GM10266 (cell line): ENCODE data around the gene PPA2.
"Not testable (repeated sequence)": the region's sequence is repeated elsewhere in the genome, so short reads cannot be mapped to it uniquely, and the experiment has no call there.

Experiments
- DNase-seq: peaks from one replicate; pipeline ENCODE4 v3.0.0; 2012; ENCODE audit errors: extremely low spot score
- TF ChIP-seq, protein P1 (sequence below): IDR thresholded peaks from 2 replicates; pipeline ENCODE4 v1.5.1; 2012; ENCODE audit warnings: mild to moderate bottlenecking, low read depth; ENCODE audit not compliant: control insufficient read depth, insufficient read depth; ENCODE audit errors: missing control alignments

PPA2 gene

DNA sequence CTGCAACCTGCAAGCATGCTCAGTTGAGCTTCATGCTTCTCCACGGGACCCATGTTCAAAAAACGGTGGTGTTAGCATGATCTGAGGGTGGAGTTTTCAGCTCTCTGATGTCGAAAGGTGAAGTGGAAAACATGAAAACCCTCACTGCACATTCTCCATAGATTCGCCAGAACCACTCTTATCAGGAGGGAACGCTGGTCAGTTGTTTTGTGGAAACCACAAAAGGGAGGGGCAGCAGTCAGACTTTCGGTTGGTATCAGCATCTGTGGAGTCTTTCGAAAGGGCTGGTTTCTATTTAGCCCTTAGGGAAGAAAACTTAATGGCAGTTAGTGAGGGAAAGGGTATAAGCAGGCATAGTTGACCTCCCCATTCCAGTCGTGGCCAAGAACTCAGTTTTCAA, 12.6 kb downstream of the PPA2 start:
- DNase-seq: no peak
- TF ChIP-seq, protein P1, sequence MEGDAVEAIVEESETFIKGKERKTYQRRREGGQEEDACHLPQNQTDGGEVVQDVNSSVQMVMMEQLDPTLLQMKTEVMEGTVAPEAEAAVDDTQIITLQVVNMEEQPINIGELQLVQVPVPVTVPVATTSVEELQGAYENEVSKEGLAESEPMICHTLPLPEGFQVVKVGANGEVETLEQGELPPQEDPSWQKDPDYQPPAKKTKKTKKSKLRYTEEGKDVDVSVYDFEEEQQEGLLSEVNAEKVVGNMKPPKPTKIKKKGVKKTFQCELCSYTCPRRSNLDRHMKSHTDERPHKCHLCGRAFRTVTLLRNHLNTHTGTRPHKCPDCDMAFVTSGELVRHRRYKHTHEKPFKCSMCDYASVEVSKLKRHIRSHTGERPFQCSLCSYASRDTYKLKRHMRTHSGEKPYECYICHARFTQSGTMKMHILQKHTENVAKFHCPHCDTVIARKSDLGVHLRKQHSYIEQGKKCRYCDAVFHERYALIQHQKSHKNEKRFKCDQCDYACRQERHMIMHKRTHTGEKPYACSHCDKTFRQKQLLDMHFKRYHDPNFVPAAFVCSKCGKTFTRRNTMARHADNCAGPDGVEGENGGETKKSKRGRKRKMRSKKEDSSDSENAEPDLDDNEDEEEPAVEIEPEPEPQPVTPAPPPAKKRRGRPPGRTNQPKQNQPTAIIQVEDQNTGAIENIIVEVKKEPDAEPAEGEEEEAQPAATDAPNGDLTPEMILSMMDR: no peak

DNA sequence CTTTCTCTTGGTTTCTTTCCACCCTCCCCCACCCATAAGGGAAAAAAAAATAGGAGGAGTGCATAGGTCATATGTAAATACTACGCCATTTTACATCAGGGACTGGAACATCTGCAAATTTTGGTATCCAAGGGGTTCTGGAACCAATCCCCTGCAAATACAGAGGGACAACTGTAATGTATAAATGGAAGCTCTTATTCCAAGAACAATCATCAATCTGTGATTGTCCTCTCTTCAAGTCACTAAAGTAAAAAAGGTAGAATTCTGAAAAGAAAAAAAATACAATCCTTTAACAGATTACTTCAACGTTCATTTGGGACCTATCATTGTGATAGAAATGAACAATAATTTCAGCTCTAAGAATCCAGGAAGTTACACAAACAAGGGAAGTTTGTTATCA, 13.6 kb downstream of the PPA2 start:
- TF ChIP-seq, protein P1: no peak
- DNase-seq: no peak

DNA sequence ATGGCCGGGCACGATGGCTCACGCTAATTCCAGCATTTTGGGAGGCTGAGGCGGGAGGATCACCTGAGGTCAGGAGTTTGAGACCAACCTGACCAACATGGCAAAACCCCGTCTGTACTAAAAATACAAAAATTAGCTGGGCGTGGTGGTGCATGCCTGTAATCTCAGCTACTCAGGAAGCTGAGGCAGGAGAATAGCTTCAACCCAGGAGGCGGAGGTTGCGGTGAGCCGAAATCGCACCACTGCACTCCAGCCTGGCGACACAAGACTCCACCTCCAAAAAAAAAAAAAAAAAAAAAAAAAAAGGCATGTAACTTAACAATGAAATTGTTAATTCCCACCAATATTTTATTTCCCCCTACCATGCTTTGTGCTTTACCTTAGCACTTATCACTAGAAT, 15.3 kb downstream of the PPA2 start:
- DNase-seq: not testable (repeated sequence)

DNA sequence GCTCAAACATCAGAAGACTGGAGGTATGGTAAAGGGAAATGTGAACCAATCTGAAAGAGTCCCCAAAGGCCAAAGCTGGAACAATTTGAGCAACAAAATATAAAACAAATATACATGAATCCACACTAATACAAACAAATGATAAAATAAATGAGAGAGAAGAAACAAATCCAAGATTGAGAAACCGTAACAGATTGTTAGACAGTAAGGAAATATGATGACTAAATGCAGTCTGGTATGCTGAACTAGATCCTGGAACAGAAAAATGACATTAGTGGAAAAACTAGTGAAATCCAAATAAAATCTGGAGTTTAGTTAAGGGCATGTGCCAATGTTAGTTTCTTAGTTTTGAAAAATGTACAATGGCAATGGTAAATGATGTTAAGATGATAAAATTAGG, 15.9 kb downstream of the PPA2 start:
- TF ChIP-seq, protein P1: no peak
- DNase-seq: no peak

DNA sequence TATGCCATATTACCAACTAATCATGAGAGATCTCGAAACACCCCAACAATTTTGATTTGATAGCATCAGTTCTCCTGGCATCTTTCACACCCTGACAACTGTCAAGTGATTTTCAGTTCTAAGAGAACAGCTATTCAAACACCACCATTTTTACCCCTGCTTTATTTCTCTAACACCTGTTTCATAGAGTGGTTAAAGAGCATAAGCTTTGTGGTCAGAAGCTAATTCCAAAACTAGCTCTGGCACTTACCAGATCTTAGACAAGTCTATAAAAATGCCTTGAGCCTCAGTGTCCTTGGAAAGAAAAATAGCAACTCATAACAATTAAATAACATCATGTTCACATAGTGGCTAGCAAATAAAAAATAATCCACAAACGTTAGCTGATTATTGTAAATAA, 17.9 kb downstream of the PPA2 start:
- no peak for DNase-seq
- TF ChIP-seq, protein P1: no peak

DNA sequence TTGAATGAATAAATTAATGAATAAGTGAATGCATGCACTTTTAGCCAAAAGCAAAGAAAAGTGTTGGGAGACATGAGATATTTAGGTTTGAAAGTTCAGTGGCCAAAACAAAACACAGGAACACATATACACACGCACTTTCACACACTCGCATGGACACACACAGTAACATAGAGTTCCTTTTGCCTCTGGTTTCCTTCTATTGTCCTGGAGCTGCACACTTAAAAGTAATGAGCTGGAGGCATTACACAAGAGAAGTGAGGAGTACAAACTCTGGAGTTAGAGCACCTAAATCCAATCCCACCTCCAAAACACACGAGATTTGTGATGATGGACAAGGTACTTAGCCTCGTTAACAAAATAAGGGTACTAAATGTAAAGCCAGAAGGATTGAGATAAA, 18.7 kb downstream of the PPA2 start:
- TF ChIP-seq, protein P1: no peak
- no peak for DNase-seq

DNA sequence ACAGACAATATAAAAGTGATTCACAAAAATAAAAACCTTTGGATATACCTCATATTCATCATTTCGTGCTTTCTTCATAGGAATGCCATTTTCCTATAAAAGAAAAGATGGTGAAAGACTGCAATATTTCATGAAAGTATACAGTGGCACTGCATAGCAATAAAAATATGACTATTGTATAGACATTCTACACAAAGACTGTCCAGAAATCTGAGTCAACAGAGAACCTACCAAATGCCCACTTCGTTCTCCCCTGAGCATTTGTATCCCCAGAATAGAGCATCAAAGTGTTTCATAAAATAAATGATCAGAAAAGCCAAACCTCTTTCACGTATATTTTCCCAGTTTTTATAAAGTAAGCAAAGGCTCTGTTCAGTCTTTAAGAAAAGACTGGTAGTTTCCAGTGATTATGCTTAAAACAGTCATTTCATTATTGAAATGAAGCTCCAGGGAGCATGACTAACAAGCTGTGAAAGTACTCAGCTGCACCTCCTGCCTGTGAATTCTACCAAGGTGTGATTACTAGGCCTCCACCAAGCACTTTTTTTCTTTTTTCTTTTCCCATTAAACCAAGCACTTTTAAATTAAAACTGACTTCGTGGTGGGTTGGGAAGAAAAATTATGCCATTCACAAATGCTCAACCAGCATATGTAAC, 20.2 kb downstream of the PPA2 start:
- peak; percentile 23 for DNase-seq

DNA sequence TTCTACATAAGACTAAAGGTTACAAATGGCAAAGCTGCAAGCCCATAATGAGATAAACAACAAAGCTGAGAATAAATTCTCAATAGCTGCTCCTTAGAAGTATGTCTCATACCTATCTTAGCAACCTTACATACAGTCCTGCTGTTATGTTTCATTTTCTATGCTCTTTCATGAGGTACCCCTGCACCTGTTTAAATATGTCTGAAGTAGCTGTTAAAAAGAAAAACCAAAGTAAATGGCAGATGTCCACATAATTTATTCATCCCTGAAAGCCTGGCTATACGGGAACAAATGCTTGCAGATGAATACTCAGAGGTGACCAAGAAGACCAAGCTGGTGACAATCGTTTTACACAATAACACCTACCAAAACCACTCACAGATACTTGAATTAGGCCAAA, 22.5 kb downstream of the PPA2 start:
- no peak for DNase-seq
- TF ChIP-seq, protein P1: no peak

More for the DNA sequence above, 20.2 kb downstream of the PPA2 start:
- TF ChIP-seq, protein P1: no peak
